ENCODE results near the gene CENATAC.

CENATAC gene

GRCh38 chr11:119046489-119046888 is 48.6 kb downstream of the CENATAC start:
- Histone ChIP-seq H3K4me3 (replicated peaks; ENCODE audit: insufficient read depth, low read length) (no peak overlapping the region), H3K27ac (replicated peaks) (no peak overlapping the region), H3K27me3 (ENCODE audit: insufficient read depth, poor library complexity, severe bottlenecking) (no peaks in the 10 kb centered on the region)
- TF ChIP-seq POLR2AphosphoS5 (IDR thresholded peaks at IDR 0.05; ENCODE audit: low read depth) (no peak), SPI1 (IDR thresholded peaks at IDR 0.05; ENCODE audit: borderline replicate concordance, low read depth) (no peak)
- no peak for DNase-seq (ENCODE audit: low read depth in 1 of 2, low spot score in 1 of 2)

GRCh38 chr11:119047205-119047604 is 49.3 kb downstream of the CENATAC start:
- Histone ChIP-seq H3K27me3 (ENCODE audit: insufficient read depth, poor library complexity, severe bottlenecking) (no peaks in the 10 kb centered on the region), H3K27ac (replicated peaks) (no peak overlapping the region), H3K4me3 (replicated peaks; ENCODE audit: insufficient read depth, low read length) (no peak overlapping the region)
- no peak for DNase-seq (ENCODE audit: low read depth in 1 of 2, low spot score in 1 of 2)
- TF ChIP-seq REST (IDR thresholded peaks at IDR 0.05; ENCODE audit: insufficient replicate concordance, low read depth), result no peak
- no peak for TF ChIP-seq CTCF (IDR thresholded peaks at IDR 0.05; ENCODE audit: insufficient read depth, low read length)
- TF ChIP-seq GABPA (IDR thresholded peaks at IDR 0.05; ENCODE audit: low read depth), result no peak
- no peak for TF ChIP-seq SPI1 (IDR thresholded peaks at IDR 0.05; ENCODE audit: borderline replicate concordance, low read depth)
- no peak for TF ChIP-seq POLR2AphosphoS5 (IDR thresholded peaks at IDR 0.05; ENCODE audit: low read depth)

- H3K27me3 ChIP-seq (ENCODE audit: insufficient read depth, poor library complexity, severe bottlenecking), result no peaks in the 10 kb centered on the region
- no peak overlapping the region for H3K27ac ChIP-seq (replicated peaks)
- TF ChIP-seq REST (IDR thresholded peaks at IDR 0.05; ENCODE audit: insufficient replicate concordance, low read depth), result no peak
- no peak for TF ChIP-seq POLR2AphosphoS5 (IDR thresholded peaks at IDR 0.05; ENCODE audit: low read depth)
- no peak for TF ChIP-seq GABPA (IDR thresholded peaks at IDR 0.05; ENCODE audit: low read depth)
- TF ChIP-seq SPI1 (IDR thresholded peaks at IDR 0.05; ENCODE audit: borderline replicate concordance, low read depth), result no peak
- no peak for TF ChIP-seq CTCF (IDR thresholded peaks at IDR 0.05; ENCODE audit: insufficient read depth, low read length)
- no peak for DNase-seq (ENCODE audit: low read depth in 1 of 2, low spot score in 1 of 2)
- H3K4me3 ChIP-seq (replicated peaks; ENCODE audit: insufficient read depth, low read length), result no peak overlapping the region
Observed at GRCh38 chr11:119048644-119049043, 50.7 kb downstream of the CENATAC start.

- Histone ChIP-seq H3K27ac (replicated peaks) (no peak overlapping the region), H3K27me3 (ENCODE audit: insufficient read depth, poor library complexity, severe bottlenecking) (no peaks in the 10 kb centered on the region), H3K4me3 (replicated peaks; ENCODE audit: insufficient read depth, low read length) (no peak overlapping the region)
- DNase-seq (ENCODE audit: low read depth in 1 of 2, low spot score in 1 of 2), result no peak
- TF ChIP-seq SPI1 (IDR thresholded peaks at IDR 0.05; ENCODE audit: borderline replicate concordance, low read depth) (no peak), GABPA (IDR thresholded peaks at IDR 0.05; ENCODE audit: low read depth) (no peak), CTCF (IDR thresholded peaks at IDR 0.05; ENCODE audit: insufficient read depth, low read length) (no peak), POLR2AphosphoS5 (IDR thresholded peaks at IDR 0.05; ENCODE audit: low read depth) (no peak), REST (IDR thresholded peaks at IDR 0.05; ENCODE audit: insufficient replicate concordance, low read depth) (no peak)
Observed at GRCh38 chr11:119049081-119049480, 51.1 kb downstream of the CENATAC start.
